ENCODE results near the gene HSP90AB1.

The HSP90AB1 gene

GRCh38 chr6:44246663-44247337 lies at the start of gene HSP90AB1:
TSS of gene HSP90AB1 (plus strand) at chr6:44247101. CDS start at chr6:44248630, 1,529 bp downstream.
- DNase-seq (ENCODE audit: low read depth) = peak; percentile 85

GRCh38 chr6:44198684-44199083 lies 48.2 kb upstream of the HSP90AB1 start:
- no peak for DNase-seq (ENCODE audit: low read depth)

GRCh38 chr6:44199883-44200282 lies 47.0 kb upstream of the HSP90AB1 start:
- DNase-seq (ENCODE audit: low read depth) = no peak

GRCh38 chr6:44201200-44201599 lies 45.7 kb upstream of the HSP90AB1 start:
- no peak for DNase-seq (ENCODE audit: low read depth)

- DNase-seq (ENCODE audit: low read depth) = no peak
Observed at GRCh38 chr6:44201638-44202303, 45.1 kb upstream of the HSP90AB1 start.

- no peak for DNase-seq (ENCODE audit: low read depth)
Observed at GRCh38 chr6:44202332-44202971, 44.4 kb upstream of the HSP90AB1 start.

- no peak for DNase-seq (ENCODE audit: low read depth)
Observed at GRCh38 chr6:44202972-44203750, 43.7 kb upstream of the HSP90AB1 start.

- no peak for DNase-seq (ENCODE audit: low read depth)
Observed at GRCh38 chr6:44203955-44204354, 42.9 kb upstream of the HSP90AB1 start.

- no peak for DNase-seq (ENCODE audit: low read depth)
Observed at GRCh38 chr6:44207966-44208365, 38.9 kb upstream of the HSP90AB1 start.

- DNase-seq (ENCODE audit: low read depth) = no peak
Observed at GRCh38 chr6:44211284-44211683, 35.6 kb upstream of the HSP90AB1 start.

- no peak for DNase-seq (ENCODE audit: low read depth)
Observed at GRCh38 chr6:44214307-44214706, 32.6 kb upstream of the HSP90AB1 start.

- no peak for DNase-seq (ENCODE audit: low read depth)
Observed at GRCh38 chr6:44216677-44217331, 30.1 kb upstream of the HSP90AB1 start, which contains the start of gene MYMX. TSS of gene MYMX (plus strand) at chr6:44216926. CDS start at chr6:44217472, 546 bp downstream.

GRCh38 chr6:44217332-44218143 lies 29.4 kb upstream of the HSP90AB1 start:
- DNase-seq (ENCODE audit: low read depth) = no peak

- DNase-seq (ENCODE audit: low read depth) = no peak
Observed at GRCh38 chr6:44219053-44219814, 27.7 kb upstream of the HSP90AB1 start.

- DNase-seq (ENCODE audit: low read depth) = no peak
Observed at GRCh38 chr6:44219815-44220784, 26.8 kb upstream of the HSP90AB1 start.

GRCh38 chr6:44220913-44221290 lies 26.0 kb upstream of the HSP90AB1 start:
- no peak for DNase-seq (ENCODE audit: low read depth)

- no peak for DNase-seq (ENCODE audit: low read depth)
Observed at GRCh38 chr6:44221291-44221960, 25.5 kb upstream of the HSP90AB1 start.

- no peak for DNase-seq (ENCODE audit: low read depth)
Observed at GRCh38 chr6:44221961-44222335, 25.0 kb upstream of the HSP90AB1 start.
